A549 (cell line): ENCODE results near the gene PRKD1.

Source experiments
- BHLHE40 ChIP-seq: IDR thresholded peaks from 2 replicates; pipeline ENCODE4 v1.6.1; 2012; ENCODE audit warnings: low read depth, low read length, inconsistent platforms
- CEBPB ChIP-seq, 2 experiments: fragments of >200 bp in 1 of 2; sonication (Bioruptor Twin) in 1 of 2; formaldehyde crosslinking in 1 of 2; IDR thresholded peaks; 2 replicates each; pipeline ENCODE4 v1.6.1; 2012 to 2016
- POLR2A ChIP-seq: IDR thresholded peaks from 2 replicates; pipeline ENCODE4 v1.6.1; 2012; ENCODE audit warnings: mild to moderate bottlenecking, low read length
- TF ChIP-seq, protein P1 (sequence below): IDR thresholded peaks from 2 replicates; pipeline ENCODE4 v1.6.1; 2012
- TF ChIP-seq, protein P2 (sequence below): fragments of >200 bp; sonication (Bioruptor Twin); formaldehyde crosslinking; IDR thresholded peaks from 3 replicates; pipeline ENCODE4 v1.5.1; 2016

DNA sequence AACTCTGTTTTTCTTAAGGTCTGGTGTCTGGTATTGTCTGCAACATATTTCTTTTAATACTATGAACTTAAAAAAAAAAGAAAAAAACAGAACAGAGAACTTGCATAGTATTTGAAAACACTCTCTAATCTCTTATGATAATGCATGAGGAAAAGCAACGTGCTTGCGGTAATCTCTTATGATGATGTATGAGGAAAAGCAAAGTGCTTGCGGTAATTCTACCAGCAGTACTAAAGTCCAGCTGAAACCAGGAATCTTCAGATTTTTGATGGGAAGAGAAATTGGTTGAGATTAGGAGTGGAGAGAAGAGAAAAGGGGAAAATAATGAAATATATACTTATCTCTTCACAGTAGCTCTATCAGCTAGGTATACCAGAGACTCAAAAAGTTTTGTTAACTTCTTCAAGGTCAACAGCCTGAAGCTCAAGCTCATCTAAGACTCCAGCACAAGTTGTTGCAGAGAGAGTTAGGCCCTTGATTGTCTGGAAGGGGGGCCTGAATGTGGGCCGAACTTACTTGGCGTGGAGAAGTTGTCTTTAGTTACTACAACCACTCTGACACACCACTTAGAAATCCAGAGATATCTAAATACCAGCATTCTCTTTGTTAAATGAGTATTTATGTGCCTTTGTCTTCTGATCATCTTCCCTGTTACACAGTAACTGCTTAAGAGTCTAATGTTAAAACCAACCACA, 240.4 kb downstream of the PRKD1 start:
- TF ChIP-seq CEBPB (IDR thresholded peaks at IDR 0.05), result no peak
- no peak for TF ChIP-seq BHLHE40
- TF ChIP-seq, protein P1, sequence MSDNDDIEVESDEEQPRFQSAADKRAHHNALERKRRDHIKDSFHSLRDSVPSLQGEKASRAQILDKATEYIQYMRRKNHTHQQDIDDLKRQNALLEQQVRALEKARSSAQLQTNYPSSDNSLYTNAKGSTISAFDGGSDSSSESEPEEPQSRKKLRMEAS, result no peak
- TF ChIP-seq POLR2A, result no peak
- TF ChIP-seq, protein P2, sequence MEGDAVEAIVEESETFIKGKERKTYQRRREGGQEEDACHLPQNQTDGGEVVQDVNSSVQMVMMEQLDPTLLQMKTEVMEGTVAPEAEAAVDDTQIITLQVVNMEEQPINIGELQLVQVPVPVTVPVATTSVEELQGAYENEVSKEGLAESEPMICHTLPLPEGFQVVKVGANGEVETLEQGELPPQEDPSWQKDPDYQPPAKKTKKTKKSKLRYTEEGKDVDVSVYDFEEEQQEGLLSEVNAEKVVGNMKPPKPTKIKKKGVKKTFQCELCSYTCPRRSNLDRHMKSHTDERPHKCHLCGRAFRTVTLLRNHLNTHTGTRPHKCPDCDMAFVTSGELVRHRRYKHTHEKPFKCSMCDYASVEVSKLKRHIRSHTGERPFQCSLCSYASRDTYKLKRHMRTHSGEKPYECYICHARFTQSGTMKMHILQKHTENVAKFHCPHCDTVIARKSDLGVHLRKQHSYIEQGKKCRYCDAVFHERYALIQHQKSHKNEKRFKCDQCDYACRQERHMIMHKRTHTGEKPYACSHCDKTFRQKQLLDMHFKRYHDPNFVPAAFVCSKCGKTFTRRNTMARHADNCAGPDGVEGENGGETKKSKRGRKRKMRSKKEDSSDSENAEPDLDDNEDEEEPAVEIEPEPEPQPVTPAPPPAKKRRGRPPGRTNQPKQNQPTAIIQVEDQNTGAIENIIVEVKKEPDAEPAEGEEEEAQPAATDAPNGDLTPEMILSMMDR, result no peak
